Keratinocyte (primary cell): Measurements from ENCODE around the gene ZNF526. TPM values are rescaled to one million over a fixed set of nuclear protein-coding genes. Genes with fewer than 3 reads are reported as not detected.

Experiments
- DNase-seq: peaks from one replicate; pipeline ENCODE4 v3.0.0-alpha.2; 2011; ENCODE audit warnings: low read depth, missing footprints, low spot score
- FAIRE-seq: peaks from 2 replicates; lab custom pipeline; 2011; peaks lifted over from hg19 to GRCh38; lab: Jason Lieb, UNC
- H2AFZ ChIP-seq: 2 replicates; pipeline ENCODE4 v1.6.0; 2012; ENCODE audit warnings: low read length, control low read depth, inconsistent platforms; ENCODE audit not compliant: control insufficient read depth
- H3K27ac ChIP-seq: 2 replicates; pipeline ENCODE4 v1.5.1; 2011; ENCODE audit warnings: low read length; ENCODE audit not compliant: control insufficient read depth, insufficient read depth
- H3K27me3 ChIP-seq: 3 replicates; pipeline ENCODE4 v1.6.0; 2011; ENCODE audit warnings: low read length; ENCODE audit not compliant: control insufficient read depth, insufficient read depth; ENCODE audit errors: extremely low read depth
- H3K36me3 ChIP-seq, 2 experiments: 2 replicates in 1 of 2; 3 replicates in 1 of 2; pipeline ENCODE4 v1.5.1; 2011; ENCODE audit warnings: low read length in 2 of 2, mild to moderate bottlenecking in 1 of 2; ENCODE audit not compliant: control insufficient read depth in 2 of 2, insufficient read depth in 2 of 2; ENCODE audit errors: extremely low read depth in 1 of 2
- H3K4me1 ChIP-seq: 3 replicates; pipeline ENCODE4 v1.5.1; 2011; ENCODE audit warnings: low read length; ENCODE audit not compliant: control insufficient read depth, insufficient read depth; ENCODE audit errors: extremely low read depth
- H3K4me2 ChIP-seq: 3 replicates; pipeline ENCODE4 v1.6.0; 2011; ENCODE audit warnings: low read depth, low read length; ENCODE audit not compliant: control insufficient read depth, insufficient read depth; ENCODE audit errors: extremely low read depth
- H3K4me3 ChIP-seq, 3 experiments: fragments of 200-600 bp in 1 of 3; sonication (generic) in 1 of 3; 2 replicates in 2 of 3; 3 replicates in 1 of 3; pipeline ENCODE4 v1.5.1; 2011 to 2016; ENCODE audit warnings: low read length in 3 of 3, mild to moderate bottlenecking in 3 of 3, control low read depth in 2 of 3, inconsistent platforms in 1 of 3, low read depth in 1 of 3, mixed read lengths in 1 of 3, mixed run types in 1 of 3, moderate library complexity in 1 of 3; ENCODE audit not compliant: control insufficient read depth in 2 of 3, insufficient read depth in 2 of 3; ENCODE audit errors: extremely low read depth in 1 of 3
- H3K79me2 ChIP-seq: 2 replicates; pipeline ENCODE4 v1.6.0; 2012; ENCODE audit warnings: low read length; ENCODE audit not compliant: control insufficient read depth, insufficient read depth
- H3K9ac ChIP-seq: 3 replicates; pipeline ENCODE4 v1.6.0; 2011; ENCODE audit warnings: low read length; ENCODE audit not compliant: control insufficient read depth, insufficient read depth; ENCODE audit errors: extremely low read depth
- H3K9me1 ChIP-seq: 3 replicates; pipeline ENCODE4 v1.6.0; 2011; ENCODE audit warnings: low read length; ENCODE audit not compliant: control insufficient read depth, insufficient read depth; ENCODE audit errors: extremely low read depth
- H3K9me3 ChIP-seq: 2 replicates; pipeline ENCODE4 v1.5.1; 2012; ENCODE audit warnings: low read depth, low read length; ENCODE audit not compliant: control insufficient read depth
- H4K20me1 ChIP-seq: 3 replicates; pipeline ENCODE4 v1.6.0; 2011; ENCODE audit warnings: low read length; ENCODE audit not compliant: control insufficient read depth, insufficient read depth; ENCODE audit errors: extremely low read depth
- EZH2 ChIP-seq: IDR thresholded peaks from one replicate; pipeline ENCODE4 v1.6.1; 2012; ENCODE audit warnings: inconsistent platforms, mild to moderate bottlenecking, low read length, moderate library complexity
- dilution Hi-C: fragments of 300-500 bp; cut with MboI; formaldehyde crosslinking; loops from one replicate; pipeline ENCODE4 v1.7.0; 2020; ENCODE audit warnings: low sequenced_read_pairs; ENCODE audit not compliant: extremely low pct_ligation_motif_present
- polyA plus RNA-seq, 5 experiments: library from polyadenylated mRNA; depleted of rRNA in 3 of 5; stranded (reverse) in 3 of 5; stranded (forward) in 1 of 5; unstranded in 1 of 5; fragments of >200 nt; gene quantifications; 1 replicate in 1 of 5; 2 replicates in 3 of 5; 3 replicates in 1 of 5; pipeline versions ENCODE4 v1.2.1 to v1.2.3, GENCODE V29; 2011 to 2012; ENCODE audit warnings: missing spikeins in 2 of 5, low read depth in 1 of 5, low replicate concordance in 1 of 5
- TF ChIP-seq, protein P1 (sequence below), 3 experiments: IDR thresholded peaks in 1 of 3; conservative IDR thresholded peaks in 1 of 3; optimal IDR thresholded peaks in 1 of 3; 2 replicates in 2 of 3; 3 replicates in 1 of 3; pipeline versions ENCODE3 to v1.5.1; 2011; ENCODE audit warnings: low read length in 3 of 3, mild to moderate bottlenecking in 3 of 3, moderate library complexity in 2 of 3, control low read depth in 1 of 3, inconsistent platforms in 1 of 3; ENCODE audit not compliant: insufficient read depth in 2 of 3; ENCODE audit errors: extremely low read depth in 1 of 3

The ZNF526 gene
- polyA plus RNA-seq, 1 donor (not counting 4 experiments of a cell fraction or from before 2014, with no cell fraction given), result 5.4 TPM

- no peaks in the 10 kb centered on the region for H3K27me3 ChIP-seq
- TF ChIP-seq, protein P1, sequence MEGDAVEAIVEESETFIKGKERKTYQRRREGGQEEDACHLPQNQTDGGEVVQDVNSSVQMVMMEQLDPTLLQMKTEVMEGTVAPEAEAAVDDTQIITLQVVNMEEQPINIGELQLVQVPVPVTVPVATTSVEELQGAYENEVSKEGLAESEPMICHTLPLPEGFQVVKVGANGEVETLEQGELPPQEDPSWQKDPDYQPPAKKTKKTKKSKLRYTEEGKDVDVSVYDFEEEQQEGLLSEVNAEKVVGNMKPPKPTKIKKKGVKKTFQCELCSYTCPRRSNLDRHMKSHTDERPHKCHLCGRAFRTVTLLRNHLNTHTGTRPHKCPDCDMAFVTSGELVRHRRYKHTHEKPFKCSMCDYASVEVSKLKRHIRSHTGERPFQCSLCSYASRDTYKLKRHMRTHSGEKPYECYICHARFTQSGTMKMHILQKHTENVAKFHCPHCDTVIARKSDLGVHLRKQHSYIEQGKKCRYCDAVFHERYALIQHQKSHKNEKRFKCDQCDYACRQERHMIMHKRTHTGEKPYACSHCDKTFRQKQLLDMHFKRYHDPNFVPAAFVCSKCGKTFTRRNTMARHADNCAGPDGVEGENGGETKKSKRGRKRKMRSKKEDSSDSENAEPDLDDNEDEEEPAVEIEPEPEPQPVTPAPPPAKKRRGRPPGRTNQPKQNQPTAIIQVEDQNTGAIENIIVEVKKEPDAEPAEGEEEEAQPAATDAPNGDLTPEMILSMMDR (optimal IDR thresholded peaks at IDR 0.05 in 1 of 3, IDR thresholded peaks at IDR 0.05 in 1 of 3, conservative IDR thresholded peaks at IDR 0.05 in 1 of 3; ENCODE audit: extremely low read depth in 1 of 3, insufficient read depth in 2 of 3, low read length in 3 of 3), result no peak
- no peak for TF ChIP-seq EZH2
- DNase-seq, result no peak
- peak overlapping the region; percentile 71 to 92 (median 75) for H3K4me3 ChIP-seq
- H3K79me2 ChIP-seq, result peaks cover 56% of the 10 kb centered on the region
- peaks cover 36% of the 10 kb centered on the region for H3K4me1 ChIP-seq
- H3K27ac ChIP-seq, result peak overlapping the region; percentile 89
- no peak overlapping the region for H2AFZ ChIP-seq
- H3K9ac ChIP-seq, result peak overlapping the region; percentile 95
- no peaks in the 10 kb centered on the region for H3K9me1 ChIP-seq
- no peak for FAIRE-seq
- peaks cover 13 to 21% of the 10 kb centered on the region in 2 experiments for H3K36me3 ChIP-seq
- H4K20me1 ChIP-seq, result peaks cover 18% of the 10 kb centered on the region
- H3K9me3 ChIP-seq, result no peaks in the 10 kb centered on the region
- peak overlapping the region; percentile 91 for H3K4me2 ChIP-seq
- dilution Hi-C loops, result no loop called here
Observed at GRCh38 chr19:42253245-42254088, 33.4 kb downstream of the ZNF526 start.

- peaks cover 50% of the 10 kb centered on the region for H3K79me2 ChIP-seq
- no peaks in the 10 kb centered on the region for H3K27me3 ChIP-seq
- no peak for TF ChIP-seq EZH2
- TF ChIP-seq, protein P1 (optimal IDR thresholded peaks at IDR 0.05 in 1 of 3, IDR thresholded peaks at IDR 0.05 in 1 of 3, conservative IDR thresholded peaks at IDR 0.05 in 1 of 3; ENCODE audit: extremely low read depth in 1 of 3, insufficient read depth in 2 of 3, low read length in 3 of 3), result no peak
- peak overlapping the region; percentile 27 for H3K4me2 ChIP-seq
- FAIRE-seq, result no peak
- H2AFZ ChIP-seq, result no peak overlapping the region
- peak overlapping the region; percentile 89 for H3K27ac ChIP-seq
- DNase-seq, result no peak
- peaks cover 11 to 13% of the 10 kb centered on the region in 2 experiments for H3K36me3 ChIP-seq
- H3K9ac ChIP-seq, result peak overlapping the region; percentile 95
- H3K9me1 ChIP-seq, result no peaks in the 10 kb centered on the region
- dilution Hi-C loops, result no loop called here
- peaks cover 18% of the 10 kb centered on the region for H4K20me1 ChIP-seq
- peaks cover 36% of the 10 kb centered on the region for H3K4me1 ChIP-seq
- no peaks in the 10 kb centered on the region for H3K9me3 ChIP-seq
- peak overlapping the region; percentile 71 to 92 (median 77) for H3K4me3 ChIP-seq
Observed at GRCh38 chr19:42254089-42254849, 34.2 kb downstream of the ZNF526 start.
